ENCODE measurements around the gene EFCAB5. TPM values are rescaled to one million over a fixed set of nuclear protein-coding genes. Genes with fewer than 3 reads are reported as not detected.

EFCAB5 gene
- total RNA-seq, 4 donors from 2014 or later: 0.46 to 0.47 TPM; not detected in 2

GRCh38 chr17:29980261-29980660, 38.8 kb downstream of the EFCAB5 start:
- DNase-seq (ENCODE audit: low spot score): no peak
- ATAC-seq (ENCODE audit: low FRiP score): no peak
- no peak for TF ChIP-seq CTCF (IDR thresholded peaks at IDR 0.05)

GRCh38 chr17:29982991-29983653, 41.7 kb downstream of the EFCAB5 start:
- ATAC-seq (ENCODE audit: low FRiP score) (no peak), DNase-seq (ENCODE audit: low spot score) (no peak)
- TF ChIP-seq CTCF (IDR thresholded peaks at IDR 0.05): no peak

GRCh38 chr17:29996458-29996857, 55.0 kb downstream of the EFCAB5 start:
- DNase-seq (ENCODE audit: low spot score) (no peak), ATAC-seq (ENCODE audit: low FRiP score) (no peak)
- no peak for TF ChIP-seq CTCF (IDR thresholded peaks at IDR 0.05)

- DNase-seq (ENCODE audit: low spot score) (no peak), ATAC-seq (ENCODE audit: low FRiP score) (no peak)
- no peak for TF ChIP-seq CTCF (IDR thresholded peaks at IDR 0.05)
Measured at GRCh38 chr17:30000001-30000754, 58.7 kb downstream of the EFCAB5 start.

GRCh38 chr17:30000755-30001257, 59.4 kb downstream of the EFCAB5 start:
- ATAC-seq (ENCODE audit: low FRiP score): no peak
- DNase-seq (ENCODE audit: low spot score): no peak
- no peak for TF ChIP-seq CTCF (IDR thresholded peaks at IDR 0.05)

GRCh38 chr17:30002088-30002487, 60.7 kb downstream of the EFCAB5 start:
- no peak for ATAC-seq (ENCODE audit: low FRiP score)
- TF ChIP-seq CTCF (IDR thresholded peaks at IDR 0.05): no peak
- DNase-seq (ENCODE audit: low spot score): no peak
